CD1c-positive myeloid dendritic cell (primary cell): Measurements from ENCODE around the gene FAM187B.
A peak's percentile ranks its signal among the peaks of the same experiment; 100 is the strongest.

Experiments
- DNase-seq: peaks from one replicate; pipeline ENCODE4 v3.0.0-alpha.2; 2016; ENCODE audit errors: extremely low spot score

FAM187B gene

DNA sequence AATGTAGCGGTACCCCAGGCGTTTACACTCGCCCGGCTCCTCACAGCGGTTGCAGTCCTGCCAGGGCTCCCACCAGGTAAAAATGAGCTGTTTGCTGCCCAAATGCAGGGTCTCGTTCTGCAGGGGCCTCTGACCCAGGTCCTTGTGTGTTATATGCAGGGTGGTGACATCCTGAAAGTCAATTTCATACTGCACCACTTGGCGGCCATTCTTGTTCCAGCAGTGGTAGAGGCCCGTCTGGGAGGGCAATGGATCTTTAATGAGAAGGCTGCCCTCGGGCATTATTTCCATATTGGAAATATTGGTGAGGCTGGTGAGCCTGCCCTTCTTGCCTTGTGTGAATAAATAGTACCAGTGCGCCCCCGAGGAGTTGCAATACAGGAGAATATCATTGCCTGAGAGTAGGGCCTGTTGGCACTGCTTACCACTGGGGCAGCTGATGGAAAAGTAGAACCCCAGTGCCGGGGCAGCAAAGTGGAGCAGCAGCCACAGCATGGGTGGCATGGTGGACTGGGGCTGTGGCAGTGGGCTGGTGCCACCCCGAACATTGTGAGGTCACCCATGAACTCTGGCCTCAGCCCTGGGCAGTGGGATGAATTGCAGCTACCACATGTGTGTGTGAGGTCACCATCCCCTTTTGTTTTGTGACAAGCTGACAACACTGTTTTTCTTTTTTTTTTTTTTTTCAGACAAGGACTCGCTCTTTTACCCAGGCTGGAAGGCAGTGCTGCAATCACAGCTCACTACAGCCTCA lies at the start of gene FAM187B:
Gene FAM187B, minus strand, starts transcription at position 563 of the 754 bp plus-strand sequence. Its CDS starts 59 bp downstream, at position 504.
- DNase-seq, result peak; percentile 55

GRCh38 chr19:35276706-35277281 lies 48.3 kb upstream of the FAM187B start:
- DNase-seq, result no peak

DNA sequence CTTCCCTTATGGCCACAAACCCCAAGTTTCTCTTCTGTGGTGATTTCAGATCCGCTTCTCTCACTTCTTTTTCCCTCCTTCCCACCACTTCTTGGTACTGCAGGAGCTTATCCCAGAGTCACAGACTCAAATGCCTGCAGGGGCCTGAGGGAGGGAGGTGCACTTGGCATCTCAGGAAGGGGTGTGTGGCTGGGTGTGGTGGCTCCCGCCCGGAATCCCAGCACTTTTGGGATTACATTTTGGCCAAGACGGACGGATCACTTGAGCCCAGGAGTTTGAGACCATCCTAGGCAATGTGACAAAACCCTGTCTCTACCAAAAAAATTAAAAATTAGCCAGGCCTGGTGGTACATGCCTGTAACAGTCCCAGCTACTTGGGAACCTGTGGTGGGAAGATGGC lies 45.8 kb upstream of the FAM187B start:
- no peak for DNase-seq

GRCh38 chr19:35273686-35274259 lies 45.2 kb upstream of the FAM187B start:
- DNase-seq, result peak; percentile 47

GRCh38 chr19:35272954-35273649 lies 44.6 kb upstream of the FAM187B start:
- DNase-seq, result no peak

- peak; percentile 53 for DNase-seq
Measured at GRCh38 chr19:35272122-35272719, 43.7 kb upstream of the FAM187B start.

DNA sequence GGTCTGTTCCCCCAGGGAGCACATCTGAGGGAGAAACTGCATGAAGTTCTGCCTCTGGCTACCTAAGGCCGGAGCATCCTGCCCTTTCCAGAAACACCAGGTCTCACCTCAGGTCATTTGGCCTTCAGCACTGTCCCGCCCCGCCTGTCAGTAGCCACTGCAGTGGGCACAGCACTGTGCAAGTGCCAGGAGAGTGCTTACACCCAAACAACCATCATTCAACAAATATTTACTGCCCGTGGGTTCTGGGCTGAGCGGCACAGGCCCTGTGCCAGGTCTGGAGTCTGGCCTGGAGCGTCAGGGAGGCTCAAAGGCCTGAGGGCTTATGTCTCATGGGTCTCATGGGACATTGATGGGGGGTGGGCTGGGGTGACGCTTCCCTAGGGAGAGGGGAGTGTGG lies 43.0 kb upstream of the FAM187B start:
- no peak for DNase-seq

- DNase-seq, result no peak
Measured at GRCh38 chr19:35270381-35270811, 41.9 kb upstream of the FAM187B start.

- DNase-seq, result peak; percentile 78
Measured at GRCh38 chr19:35269438-35270117, 41.0 kb upstream of the FAM187B start.

DNA sequence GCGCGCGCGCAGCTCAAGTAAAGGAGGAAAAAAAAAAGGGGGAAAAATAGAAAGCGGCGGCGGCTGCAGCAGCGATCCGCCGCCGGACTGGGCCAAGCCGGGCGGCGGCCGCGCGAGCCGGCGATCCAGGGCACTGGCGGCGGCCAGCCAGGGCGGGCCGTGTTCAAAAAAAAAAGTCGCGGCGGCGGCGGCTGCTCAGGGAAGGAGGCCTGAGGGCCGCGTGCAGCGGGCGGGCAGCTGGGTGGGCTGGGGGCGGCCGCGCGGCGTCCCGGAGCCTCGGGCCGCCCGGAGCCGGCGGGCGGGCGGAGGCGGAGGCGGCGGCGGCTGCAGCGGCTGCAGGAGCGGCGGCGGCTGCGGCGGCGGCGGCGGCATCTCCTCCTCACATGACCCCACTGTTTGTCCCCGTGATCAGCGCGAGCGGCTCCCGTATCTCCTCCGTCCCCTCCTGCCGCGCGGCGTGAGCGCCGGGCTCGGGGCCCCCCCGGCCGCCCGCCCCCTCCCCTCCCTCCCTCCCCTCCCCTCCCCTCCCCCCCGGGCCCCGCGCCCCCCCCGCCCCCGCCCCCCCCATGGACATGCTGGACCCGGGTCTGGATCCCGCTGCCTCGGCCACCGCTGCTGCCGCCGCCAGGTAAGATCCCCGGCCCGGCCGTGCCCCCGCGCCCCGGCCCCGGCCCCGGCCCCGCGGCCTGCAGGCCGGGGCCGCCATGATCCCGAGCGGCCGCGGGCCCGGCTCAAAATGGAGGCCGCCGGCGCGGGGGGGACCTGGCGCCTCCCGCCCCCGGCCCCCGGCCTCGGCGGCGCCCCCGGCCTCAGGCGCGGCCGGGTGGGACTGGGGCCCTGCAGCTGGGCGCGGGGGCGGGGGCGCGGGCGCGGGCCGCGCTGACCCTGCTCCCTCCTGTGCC lies 40.2 kb upstream of the FAM187B start, which contains the start of gene USF2:
Gene USF2, plus strand, starts transcription at position 427 of the 902 bp plus-strand sequence. Its CDS starts 140 bp downstream, at position 567.
- DNase-seq, result peak; percentile 77

- DNase-seq, result peak; percentile 88
Measured at GRCh38 chr19:35267818-35268535, 39.4 kb upstream of the FAM187B start.

GRCh38 chr19:35267353-35267817 lies 38.8 kb upstream of the FAM187B start:
- DNase-seq, result no peak

DNA sequence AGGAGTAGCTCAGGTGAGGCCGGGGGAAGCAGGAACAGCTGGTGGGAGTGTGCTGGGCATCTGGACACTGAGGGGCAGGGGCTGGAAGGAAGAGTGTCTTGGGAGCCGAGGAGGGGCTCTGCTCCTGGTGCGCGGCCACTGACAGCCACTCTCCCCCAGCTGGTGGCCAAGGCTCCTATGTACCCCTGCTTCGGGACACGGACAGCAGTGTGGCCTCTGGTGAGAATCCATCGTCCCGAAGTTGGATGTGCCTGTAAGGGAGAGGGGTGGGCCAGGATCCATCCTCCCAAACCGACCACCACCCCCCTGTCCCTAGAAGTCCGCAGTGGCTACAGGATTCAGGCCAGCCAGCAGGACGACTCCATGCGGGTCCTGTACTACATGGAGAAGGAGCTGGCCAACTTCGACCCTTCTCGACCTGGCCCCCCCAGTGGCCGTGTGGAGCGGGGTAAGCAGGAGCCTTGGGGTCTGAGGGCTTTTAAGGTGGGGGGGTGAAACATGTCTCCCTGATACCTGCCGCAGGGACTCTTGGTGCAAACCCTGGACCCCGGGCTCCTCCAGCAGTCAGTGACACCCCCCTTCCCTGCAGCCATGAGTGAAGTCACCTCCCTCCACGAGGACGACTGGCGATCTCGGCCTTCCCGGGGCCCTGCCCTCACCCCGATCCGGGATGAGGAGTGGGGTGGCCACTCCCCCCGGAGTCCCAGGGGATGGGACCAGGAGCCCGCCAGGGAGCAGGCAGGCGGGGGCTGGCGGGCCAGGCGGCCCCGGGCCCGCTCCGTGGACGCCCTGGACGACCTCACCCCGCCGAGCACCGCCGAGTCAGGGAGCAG lies 38.2 kb upstream of the FAM187B start:
- DNase-seq, result no peak

- no peak for DNase-seq
Measured at GRCh38 chr19:35265900-35266519, 37.5 kb upstream of the FAM187B start.

DNA sequence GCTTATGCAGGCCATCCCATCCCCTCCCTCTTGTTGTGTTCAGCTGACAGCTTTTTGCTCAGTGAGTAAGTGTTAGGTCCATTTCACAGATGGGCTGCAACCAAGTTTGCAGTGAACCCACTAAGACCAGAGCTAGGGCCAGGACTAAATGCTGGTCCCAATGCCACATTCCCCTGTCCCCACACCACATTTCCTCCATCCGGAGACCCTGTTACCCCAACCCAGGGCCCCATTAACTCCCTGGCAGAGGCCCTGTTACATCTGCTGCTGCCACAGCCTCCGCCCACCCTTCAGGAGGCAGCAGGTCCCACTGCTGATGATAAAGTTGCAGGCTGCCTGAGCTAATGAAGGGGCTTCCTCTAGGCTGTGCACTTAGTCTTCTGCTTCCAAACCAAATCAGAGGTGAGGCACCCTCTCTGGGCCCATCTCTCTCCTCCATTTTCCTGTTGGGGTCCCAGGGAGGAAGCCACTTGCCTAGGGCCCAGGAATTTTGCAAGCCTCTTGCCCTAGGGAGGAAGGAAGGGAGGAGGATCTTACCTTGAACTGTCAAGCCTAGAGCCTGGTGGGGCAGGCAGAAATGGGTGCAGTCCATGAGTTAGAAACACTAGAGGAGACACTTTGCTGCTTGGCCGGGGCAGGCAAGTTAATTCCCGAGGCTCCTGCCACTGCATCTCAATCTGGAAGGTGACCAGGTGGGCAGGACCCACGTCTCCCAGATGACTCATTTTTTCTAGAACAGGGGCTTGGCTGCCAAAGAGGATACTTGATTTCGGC lies 36.8 kb upstream of the FAM187B start:
- no peak for DNase-seq

DNA sequence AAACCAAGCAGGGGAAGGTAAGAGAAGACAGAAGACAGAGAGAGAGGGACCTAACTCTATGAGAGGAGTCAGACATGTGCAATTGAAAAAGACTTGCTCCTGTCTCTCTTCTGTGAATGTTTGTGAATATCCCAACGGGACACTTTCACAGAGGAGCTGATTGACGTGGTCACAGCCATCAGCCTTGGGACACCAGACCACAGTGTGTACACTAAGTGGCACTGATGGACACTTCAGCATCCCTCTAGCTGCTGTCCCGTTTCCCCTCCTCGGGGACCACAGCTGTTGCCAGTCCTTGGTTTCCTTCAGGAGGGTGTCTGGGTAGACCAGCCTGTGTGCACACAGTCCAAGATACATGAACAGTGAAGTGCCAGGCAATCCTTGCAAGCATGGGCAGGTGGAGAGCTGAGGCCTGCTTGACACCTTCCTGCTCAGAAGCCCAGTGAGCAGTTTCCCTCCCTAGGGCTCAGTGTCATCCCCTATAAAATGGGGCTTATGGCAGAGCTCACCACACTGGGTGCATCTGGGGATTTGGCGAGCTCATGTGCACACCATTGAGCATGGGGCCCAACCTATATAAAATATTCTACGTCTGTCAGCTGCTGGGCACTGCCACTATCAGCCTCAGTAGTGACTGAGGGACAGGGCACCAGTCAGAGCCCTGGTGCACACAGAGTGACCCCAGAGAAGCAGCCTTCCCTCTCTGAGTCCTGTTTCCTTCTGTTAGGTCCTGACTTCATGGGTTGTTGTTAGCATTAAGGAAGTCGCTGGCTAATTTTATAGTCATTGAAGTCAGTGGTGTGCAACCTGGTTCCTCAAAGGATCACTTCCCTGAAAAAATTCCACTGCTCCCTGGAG lies 36.0 kb upstream of the FAM187B start:
- DNase-seq, result peak; percentile 78
